GM18909 (cell line): ENCODE data around the gene MRPL19.

ENCODE experiments used
- ATAC-seq: cut with Tn5 transposase; IDR thresholded peaks from one replicate; pipeline ENCODE4 v1.9.1; 2021; ENCODE audit warnings: mild to moderate bottlenecking; ENCODE audit not compliant: unreplicated experiment, poor library complexity

MRPL19 gene

GRCh38 chr2:75646583-75647425, at the start of gene MRPL19:
Gene MRPL19, plus strand, starts transcription at chr2:75646783. Its CDS starts 25 bp downstream, at chr2:75646808.
- peak; percentile 98 for ATAC-seq

DNA sequence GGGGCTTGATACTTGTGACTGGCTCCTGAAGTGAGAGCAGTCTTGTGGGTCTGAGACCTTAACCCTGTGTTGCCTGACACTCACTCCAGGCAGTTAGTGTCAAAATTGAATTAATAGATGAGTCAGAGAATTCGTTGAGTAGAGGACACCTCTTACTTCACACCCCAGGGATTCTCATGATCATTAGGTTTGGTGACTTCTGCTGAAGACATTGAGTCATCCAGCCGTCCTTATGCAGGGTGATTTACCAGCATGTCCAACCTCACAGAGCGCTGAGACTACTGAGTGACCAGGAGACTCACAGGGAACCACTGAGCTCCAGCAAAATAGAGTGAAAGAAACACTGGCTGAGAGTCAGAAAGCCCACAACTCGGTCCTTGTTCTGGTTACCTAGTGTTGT, 49.8 kb upstream of the MRPL19 start:
- ATAC-seq, result no peak

GRCh38 chr2:75597949-75598348, 48.6 kb upstream of the MRPL19 start:
- ATAC-seq, result no peak

- no peak for ATAC-seq
These were observed 47.9 kb upstream of the MRPL19 start for GRCh38 chr2:75598589-75599155.

GRCh38 chr2:75600461-75601011, 46.0 kb upstream of the MRPL19 start:
- ATAC-seq, result no peak

DNA sequence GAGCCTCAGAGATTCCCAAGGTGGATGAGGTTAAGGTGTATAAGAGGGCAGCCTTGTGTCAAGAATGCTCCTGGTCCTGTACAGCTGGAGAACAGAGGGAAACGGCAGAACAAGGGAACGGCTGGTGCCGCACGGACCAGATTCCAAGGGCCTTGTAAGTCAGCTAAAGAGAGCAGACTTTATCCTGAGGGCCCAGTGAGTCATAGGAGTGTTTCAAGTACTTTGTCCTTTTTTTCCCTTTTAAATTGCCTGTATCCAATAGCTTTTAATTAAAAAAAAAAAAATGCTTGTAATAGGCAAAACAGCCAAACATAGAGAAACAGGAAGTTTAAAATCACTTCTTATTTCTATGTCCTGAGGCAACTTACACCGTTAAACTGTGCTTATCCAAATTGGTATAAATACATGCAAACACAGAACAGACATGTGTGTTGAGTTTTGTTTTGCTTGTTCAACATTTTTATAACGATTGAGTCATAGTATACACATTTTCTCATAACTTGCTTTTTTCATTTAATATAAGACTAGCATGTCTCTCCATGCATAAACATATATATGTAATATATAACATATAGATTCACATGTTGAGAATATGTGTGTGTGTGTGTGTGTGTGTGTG, 43.8 kb upstream of the MRPL19 start:
- no peak for ATAC-seq

GRCh38 chr2:75603477-75603876, 43.1 kb upstream of the MRPL19 start:
- no peak for ATAC-seq

GRCh38 chr2:75604484-75604883, 42.1 kb upstream of the MRPL19 start:
- no peak for ATAC-seq

- no peak for ATAC-seq
These were observed 40.6 kb upstream of the MRPL19 start for GRCh38 chr2:75605770-75606529.

DNA sequence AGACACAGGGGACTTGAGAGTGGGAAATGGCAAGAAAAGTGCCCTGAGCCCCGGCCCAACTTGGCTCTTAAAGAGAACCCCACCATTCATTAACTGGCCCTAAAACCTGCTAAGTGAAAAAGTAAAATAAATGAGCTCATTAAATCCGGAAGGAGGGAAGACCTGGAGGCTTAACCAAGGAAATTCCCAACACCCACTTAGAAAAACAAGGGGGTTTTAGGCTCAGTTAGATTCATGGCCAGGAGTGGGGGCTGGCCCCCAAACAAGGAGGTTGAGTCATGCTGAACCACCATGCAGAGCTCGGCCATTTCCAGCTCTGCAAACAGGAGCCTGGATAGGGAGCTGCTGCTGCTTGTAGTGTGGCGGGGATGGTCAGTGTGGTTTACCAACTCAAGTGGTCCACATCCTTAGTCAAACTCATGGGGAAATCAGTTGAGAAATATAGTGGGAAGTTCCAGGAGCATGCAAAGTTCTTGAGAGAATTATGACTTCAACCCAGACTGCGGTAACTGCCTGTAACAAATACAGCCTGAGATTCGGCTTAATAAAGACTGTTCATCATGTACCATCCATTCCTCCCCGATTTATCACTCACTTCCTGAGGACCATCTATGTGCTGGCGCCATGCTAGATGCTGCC, 39.7 kb upstream of the MRPL19 start:
- no peak for ATAC-seq

- no peak for ATAC-seq
These were observed 39.2 kb upstream of the MRPL19 start for GRCh38 chr2:75607400-75607798.

DNA sequence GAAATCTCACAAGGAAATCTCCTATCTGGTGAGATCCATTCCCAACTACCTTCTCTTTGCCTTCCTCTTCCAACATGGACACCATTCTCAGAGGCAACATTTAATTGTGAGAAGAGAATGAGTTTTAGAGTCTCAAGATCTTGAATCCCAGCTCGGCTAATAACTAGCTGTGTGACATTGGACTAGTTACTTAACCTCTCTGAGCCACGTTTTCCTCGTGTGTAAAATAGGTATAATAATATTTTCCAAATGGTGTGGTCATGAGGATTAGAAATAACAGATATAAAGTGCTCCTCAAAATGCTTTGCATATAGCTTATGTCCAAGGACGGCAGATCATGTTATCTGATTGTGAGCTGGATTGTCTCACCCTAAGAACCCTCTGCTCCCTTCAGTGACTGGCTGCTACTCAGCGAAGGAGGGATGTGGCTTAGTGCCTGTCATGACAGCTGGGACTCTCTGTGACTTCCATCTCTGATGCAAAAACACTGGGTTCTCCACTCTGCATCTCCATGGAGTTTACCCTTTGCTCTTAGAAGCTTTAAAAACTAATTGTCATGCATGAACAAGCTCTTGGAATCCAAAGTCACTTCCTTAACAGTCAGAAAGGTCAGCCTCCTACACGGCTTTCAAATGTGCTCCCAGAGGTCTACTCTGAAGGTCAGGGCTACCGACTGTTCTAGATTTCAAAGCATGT, 38.4 kb upstream of the MRPL19 start:
- no peak for ATAC-seq

- peak; percentile 84 for ATAC-seq
These were observed 37.8 kb upstream of the MRPL19 start for GRCh38 chr2:75608684-75609333.

DNA sequence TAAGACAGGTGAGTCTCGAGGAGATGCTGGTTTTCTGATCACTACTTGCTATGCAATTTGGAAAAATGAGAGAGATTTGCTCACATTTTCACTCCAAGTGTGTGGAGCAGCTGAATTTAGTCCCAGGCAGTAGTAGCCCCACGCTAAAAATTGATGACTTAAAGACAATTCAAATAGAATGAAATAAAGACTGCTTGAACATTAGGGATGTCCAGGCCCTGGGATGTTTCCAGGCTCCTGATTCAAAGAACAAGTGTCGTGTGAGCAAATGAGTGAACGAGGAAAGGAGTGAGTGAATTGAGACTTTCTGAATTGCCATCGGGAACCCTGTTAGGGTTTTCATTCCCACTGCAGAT, 37.3 kb upstream of the MRPL19 start:
- ATAC-seq, result no peak

DNA sequence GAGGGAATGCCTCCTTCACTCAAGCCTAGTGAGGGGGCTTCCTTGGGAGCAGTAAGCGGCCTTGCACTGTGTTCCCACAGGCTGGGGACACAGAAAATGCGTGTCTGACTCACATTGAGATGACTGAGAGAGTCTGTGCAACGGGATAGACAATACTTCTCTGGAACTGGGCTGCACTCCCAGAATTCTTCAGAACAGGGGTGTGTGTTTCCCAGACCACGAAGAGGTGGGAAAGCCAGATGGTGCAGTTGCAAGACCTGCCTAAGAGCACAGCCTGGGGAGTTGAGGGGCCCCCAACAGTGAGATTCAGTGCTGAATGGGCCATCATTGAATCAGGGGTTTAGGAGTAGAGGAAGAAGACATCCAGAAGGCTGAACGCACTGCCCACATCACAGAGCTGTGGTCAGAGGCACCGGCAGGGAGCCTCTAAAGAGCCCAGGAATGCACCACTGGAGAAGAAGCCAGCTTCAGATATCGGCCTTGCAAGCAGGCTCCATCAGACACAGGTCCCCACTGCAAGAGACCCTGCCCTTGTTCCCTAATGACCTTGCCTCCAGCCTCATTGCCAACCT, 36.6 kb upstream of the MRPL19 start:
- no peak for ATAC-seq

- ATAC-seq, result no peak
These were observed 35.9 kb upstream of the MRPL19 start for GRCh38 chr2:75610671-75611070.

DNA sequence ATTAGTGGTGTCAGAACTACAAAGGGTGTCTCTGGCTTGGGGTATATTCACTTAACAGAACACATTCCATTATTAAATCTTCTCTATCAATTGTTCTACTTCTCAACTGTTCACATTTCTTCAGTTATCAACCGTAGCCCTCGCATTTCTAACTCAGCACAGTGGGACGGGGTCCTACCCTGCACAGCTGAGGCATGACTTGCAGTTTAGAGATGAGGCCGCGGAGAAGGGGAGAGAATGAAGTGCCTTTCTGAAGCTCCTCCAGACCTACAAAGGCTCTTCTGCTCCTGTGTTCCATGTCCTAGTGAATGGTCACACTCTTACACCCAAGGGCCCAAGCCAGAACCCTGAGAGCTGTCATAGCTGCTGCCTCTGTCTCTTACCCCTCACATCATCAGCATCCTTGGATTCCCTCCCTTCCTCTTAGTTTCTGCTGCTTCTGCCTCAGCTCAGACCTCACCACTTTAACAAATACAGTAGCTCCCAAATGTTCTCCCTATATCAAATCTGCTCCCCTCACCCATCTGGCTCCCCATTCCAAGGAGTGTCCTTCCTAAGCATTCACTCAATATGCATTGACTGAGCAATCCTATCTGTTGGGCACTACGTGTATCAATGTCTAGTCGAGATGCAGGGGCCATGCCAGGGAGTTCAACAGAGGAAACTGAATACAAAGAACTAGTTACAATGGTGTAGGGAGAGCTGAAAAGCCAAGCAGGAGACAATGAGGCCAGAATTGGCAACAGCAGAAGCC, 34.3 kb upstream of the MRPL19 start:
- no peak for ATAC-seq

DNA sequence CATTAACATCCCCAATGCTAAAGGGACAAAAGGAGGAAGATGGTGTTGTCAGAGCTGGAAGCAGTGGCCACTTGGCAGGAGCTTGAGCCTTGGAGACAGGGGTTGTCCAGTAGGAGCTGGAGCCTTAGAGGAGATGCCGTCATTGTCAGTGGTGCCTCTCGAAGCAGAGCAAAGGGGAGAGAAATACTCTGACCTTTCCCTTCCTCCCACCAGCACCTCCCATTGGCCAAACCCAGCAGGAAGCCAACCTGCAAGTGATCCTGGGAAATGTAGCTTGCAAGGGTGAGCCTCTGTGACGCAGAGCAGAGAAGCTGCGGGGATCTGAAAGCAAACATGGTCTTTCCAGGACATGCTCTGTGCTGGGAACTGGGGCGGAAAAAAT, 33.7 kb upstream of the MRPL19 start:
- ATAC-seq, result no peak
